Measurements from ENCODE around the gene DMRTB1.
A peak's percentile ranks its signal among the peaks of the same experiment; 100 is the strongest.

The DMRTB1 gene

DNA sequence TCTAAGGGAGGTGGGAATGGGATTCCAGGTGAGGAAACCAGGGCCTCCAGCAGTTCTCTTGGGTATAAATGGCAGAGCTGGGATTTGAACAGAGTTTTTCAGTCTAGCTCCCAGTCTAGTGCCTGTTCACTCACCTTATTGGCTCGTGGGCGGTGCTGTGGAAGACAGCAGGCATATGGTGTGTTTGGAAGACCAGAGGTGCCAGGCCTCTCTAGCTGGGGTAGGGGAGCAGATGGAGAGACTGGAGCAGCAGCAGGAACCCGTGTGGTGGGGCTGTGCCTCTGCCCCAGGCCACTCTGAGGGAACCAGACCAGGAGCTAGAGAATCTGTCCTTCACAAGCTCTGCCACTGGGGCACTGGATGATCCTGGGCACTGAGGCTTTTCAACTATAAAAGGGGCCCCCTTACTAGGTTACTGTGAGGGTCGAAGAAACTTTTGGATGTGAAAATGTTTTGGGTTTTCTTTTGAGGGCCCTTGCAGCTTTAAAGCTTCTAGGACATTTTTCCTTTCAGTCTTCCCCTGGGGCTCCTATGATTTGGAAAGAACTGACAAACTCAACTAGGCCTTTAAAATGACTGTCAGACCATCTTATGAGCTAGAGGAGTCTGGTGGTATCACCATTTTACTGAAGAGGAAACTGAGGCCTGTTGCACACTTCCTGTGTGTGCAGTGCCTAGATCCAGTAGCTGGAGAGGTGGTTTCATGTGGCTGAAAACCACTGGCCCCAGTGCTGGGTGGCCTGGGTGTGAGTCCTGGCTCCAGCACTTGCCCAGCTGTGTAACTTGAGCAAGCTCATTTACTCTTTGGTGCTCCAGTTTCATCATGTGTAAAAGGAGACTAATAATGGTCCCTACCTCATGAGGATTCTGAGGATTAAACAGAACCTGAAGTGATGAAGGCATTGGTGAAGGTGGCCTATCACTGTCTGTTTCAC lies 6.1 kb downstream of the DMRTB1 start:
- no peak for DNase-seq

DNA sequence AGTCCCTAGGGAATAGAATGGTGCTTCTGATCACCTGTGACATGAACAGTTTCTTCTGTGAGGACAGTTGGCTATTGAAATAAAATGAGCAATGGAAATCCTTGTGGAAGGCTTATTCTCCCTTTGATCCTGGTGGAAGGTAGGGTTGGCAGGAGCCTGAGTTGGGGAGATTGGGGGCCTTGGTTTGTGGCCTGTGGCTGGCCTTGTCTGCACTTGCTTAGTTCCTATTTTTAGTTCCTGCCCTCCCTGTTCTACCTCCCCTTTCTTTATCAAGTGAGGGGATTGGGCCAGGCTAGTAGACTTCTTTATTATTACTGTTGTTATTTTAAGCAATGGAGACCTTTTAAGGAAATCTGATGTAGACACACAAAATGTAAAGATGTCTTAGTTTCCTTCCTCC lies 8.2 kb downstream of the DMRTB1 start:
- no peak for DNase-seq

DNA sequence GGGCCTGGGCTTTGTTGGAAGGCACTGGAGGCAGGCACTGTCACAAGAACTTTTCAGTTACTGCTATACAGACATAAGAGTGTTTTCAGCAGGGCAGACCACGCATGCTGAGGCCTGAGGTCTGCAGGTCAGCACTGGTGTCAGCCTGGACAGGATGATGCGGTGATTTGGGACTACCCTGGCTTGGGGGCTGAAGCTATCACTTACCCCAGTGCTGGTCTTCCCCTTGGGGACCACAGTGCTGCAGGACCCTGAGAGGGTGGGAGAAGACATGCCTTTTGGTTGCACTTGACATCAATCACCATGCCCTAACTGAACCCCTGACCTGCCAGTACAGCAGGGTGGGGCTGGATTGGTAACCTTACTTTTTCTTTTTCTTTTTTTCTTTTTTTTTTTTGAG lies 9.2 kb downstream of the DMRTB1 start:
- no peak for DNase-seq

DNA sequence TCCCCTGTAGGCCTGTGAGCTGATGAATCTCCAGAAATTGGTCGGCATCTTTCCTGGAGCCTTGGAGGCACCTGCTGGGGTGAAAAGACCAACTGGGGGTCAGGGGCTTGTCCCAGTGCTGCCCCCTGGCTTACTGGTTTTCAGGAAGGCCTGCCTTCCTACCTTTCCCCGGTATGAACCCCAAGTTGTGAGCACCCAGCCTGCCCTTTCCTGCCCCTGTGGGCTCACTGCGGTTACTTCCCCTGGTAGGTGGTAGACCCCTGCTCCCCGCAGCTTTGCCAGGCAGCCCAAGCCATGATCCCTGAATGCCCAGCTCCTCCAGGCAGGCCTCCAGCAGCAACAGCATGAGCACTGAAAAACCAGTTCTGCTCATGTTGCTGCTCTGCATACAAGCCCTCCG lies 10.2 kb downstream of the DMRTB1 start:
- DNase-seq, result no peak

DNA sequence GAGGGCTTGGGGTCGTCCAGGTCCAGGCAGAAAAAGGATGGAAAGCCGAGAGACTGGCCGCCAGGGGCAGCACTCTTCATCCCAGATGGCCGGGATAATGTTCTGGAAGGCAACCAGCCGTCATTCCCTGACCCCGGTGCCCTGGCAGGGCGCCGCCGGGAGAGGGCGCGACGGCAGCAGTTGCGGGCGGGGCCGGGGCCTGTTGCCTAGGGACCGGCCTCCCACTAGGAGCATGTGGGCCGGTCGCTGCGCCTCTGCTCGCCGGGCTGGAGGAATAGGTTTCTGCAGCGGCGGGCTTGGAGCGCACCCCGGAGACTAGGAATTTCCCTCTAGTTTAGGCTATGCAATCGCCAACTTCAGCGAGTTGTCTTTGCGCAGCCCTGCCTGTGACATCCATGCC lies 11.0 kb downstream of the DMRTB1 start:
- no peak for DNase-seq

DNA sequence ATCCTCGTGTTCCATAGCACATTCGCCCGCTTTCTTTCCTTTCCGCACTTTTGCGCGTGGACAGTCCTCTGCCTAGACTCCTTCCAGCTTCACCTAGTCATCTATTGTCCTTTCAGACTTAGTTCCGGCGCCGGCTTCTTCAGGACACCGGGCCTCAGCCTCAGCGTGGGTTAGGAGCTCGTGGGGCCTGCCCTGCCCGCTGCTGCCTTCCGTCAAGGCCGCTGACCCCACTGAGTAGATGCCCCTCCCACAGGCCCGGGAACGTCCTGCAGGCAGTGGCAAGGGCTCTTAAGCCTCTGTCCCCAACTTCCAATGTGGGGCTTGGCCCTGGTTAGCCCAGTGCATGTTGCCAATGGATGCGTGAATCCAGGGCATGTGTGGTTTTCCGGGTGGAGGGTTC lies 11.4 kb downstream of the DMRTB1 start:
- DNase-seq, result no peak

DNA sequence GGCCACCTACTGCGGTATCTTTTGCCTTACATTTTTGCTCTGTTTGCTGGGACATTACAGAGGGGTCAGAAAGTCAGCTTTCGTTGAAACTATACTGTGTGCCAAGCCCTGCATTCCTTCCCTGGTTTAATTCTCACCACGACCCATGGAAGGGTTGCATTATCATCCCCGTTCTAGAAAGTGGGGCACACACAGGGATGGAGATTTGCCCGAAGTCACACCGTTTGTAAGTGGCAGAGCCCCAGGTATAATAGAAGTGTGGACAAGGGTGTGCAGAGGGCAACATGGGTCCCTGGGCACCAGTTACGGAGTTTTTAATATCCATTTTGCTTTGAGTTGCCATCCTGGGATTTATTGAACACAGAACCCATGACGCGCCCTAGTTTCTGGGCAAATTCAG lies 11.8 kb downstream of the DMRTB1 start:
- DNase-seq, result no peak

DNA sequence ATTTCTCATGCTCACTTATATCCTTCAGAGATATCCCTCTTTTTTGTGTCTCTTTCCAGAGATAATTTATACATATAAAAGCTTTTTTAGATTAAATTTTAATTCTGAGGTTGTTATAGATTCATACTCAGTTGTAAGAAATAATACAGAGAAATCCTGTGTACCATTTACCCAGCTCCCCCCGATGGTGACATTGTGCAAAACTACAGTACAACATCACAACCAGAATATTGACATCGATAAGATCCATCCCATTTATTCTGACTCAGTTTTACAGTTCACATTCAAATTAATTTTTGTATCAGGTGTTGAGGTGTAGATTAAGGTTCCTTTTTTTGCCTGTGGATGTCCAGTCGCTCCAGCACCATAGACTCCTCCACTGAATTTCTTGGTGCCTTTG lies 14.3 kb downstream of the DMRTB1 start:
- DNase-seq, result no peak

DNA sequence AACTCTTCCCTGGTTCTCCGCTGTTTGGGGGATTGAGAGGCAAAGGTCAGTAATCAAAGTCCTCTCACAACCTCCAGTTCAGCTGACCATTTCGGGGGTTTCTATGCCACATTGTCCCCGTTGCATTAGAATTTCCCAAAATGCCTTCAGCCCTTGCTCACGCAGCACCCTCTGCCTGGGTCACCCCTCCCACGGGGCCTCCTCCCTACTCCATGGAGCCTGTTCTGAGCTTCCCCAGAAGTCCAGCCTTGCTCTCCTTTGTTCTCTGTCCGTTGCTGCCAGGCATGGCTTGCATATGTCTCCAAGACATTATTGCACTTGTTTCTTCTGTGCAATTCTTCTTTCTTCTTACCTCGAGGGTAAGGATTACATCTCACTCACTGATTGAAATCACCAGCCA lies 16.5 kb downstream of the DMRTB1 start:
- DNase-seq, result no peak

DNA sequence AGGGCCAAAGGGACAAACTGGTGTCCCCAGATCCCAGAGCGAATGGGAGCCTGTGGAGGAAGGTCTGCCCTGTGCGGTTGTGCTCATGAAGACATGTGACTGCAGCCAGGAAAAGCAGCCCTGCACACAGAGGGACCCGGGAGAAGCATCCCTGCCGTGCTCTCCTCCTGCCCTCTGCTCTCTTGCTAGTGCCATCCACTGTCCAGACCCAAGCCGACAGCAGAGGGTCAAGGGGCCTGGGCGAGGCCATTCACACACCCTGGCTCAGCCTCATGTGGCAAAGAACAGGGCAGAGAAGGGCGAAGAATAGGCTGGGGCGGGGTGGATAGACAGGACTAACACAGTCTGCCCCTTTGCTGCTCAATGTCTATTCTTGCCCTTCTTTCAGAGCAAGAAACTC lies 17.4 kb downstream of the DMRTB1 start:
- no peak for DNase-seq

DNA sequence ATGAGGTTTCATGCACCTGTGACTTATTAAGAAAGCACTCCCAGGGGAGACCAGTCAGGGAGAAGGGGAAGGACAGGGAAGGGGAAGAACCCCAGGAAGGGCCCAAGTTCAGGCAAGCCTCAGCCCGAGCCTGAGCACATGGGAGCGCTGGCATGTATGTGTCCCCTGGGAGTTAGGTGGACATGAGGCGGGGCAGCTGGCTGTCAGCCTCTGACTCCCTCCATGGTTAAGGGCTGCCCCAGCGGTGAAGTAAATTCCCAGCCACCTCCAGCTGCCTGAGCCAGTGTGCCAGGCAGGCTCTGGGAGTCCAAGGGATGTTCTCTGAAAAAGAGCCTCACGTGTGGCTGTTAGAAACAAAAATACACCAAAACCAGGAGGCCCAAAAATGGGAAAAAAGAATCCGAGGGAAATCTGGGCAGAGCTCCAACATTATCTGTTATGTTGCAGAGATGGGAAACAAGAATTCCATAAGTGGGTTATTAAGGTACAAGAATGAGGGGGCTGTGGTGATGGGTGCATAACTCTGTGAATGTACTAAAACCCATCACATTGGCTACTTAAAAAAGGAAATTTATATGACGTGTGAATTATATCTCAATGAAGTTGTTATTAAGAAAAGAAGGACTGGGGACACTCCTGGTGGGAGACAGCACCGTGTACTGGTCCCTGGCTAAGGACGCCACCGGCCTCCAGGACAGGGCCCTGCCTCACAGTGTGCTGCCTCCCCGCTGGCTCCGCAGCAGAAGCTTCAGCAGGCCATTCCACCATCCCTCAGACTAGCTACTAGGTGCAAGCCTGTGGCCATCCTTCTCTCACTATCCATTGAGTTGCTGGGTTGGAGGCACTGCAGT lies 18.7 kb downstream of the DMRTB1 start:
- DNase-seq, result no peak

DNA sequence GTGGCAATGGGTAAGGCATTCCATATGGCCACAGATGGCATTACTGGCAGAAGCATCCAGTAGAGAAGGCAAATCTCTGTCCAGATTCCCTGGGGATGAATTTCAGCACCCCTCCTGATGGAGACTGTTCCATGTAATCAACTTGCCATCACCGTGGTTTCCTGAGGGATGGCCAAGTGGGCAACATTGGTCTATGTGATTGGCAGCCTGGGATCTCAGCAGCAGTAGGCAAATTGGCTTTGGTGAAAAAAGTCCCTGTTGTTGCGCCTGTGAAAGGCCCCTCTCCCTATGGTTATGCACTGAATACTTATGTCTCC lies 19.3 kb downstream of the DMRTB1 start:
- DNase-seq, result no peak

DNA sequence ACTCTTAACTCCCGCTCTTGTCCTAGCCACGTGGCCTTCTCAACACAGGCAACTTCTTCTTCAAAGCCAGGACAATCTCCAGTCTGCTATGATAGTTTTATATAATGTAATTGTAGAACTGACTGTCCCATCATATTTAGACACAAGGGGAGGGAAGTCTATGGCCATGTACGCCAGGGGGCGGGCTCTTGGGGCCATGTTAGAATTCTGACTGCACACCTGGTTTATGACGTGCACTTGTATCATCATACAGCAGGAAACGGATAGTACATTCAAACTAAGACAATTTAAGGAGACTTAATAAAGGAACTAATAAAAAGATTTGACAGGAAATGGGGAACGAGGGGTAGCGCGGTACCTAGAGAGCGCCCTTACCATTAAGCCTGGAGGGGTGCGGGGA lies 21.5 kb downstream of the DMRTB1 start:
- no peak for DNase-seq

DNA sequence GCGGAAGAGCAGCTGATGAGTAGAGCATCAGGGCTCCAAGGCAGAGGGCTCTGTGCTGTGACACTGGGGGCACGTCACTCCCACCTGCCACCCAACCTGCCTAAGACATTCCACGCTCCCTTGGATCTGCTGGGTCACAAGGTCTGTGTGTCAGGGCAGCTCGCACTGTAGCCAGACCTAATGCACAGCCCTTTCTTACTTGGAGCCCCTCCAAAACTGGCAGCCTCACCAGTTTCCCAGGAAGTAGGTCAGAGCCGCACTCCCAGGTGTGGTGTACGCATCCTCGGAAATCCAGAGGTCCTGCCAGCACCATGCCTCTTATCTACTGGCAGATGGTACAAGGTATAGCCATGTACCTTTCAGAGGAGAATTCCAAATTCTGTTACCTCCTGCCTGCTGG lies 22.3 kb downstream of the DMRTB1 start:
- no peak for DNase-seq

DNA sequence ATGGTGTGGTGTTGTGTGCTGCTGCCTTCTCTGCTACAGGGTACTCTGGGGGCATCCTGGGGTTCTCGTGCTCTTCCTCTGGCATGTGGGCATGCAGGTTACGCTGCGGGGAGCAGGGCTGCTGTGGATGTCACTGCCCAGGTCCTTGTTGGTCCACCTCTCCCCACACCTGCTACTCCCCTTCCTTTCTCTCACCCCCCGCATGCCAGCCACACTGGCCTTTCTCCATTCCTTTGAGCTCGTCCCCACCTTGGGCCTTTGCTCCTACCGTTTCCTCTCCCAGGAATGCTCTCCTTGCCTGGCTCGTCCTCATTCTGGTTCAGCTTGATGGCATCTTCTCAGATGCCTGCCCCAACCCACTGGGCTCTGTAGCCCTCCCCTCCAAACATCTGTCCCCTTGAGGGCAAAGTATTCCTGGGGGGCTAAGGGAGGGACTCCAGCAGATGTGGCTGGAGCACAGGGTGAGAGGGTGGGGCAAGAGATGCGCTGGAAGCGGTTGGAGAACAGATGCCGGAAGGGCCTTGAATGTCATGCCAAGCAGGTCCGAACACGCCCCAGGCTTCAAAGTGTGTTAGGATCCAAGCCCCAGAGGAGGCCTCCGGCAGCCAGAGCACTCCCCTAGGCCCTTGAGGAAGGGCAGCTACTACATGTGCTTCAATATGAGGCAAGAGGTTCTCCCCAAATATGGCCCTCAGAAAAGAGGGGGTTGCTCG lies 23.4 kb downstream of the DMRTB1 start:
- no peak for DNase-seq

DNA sequence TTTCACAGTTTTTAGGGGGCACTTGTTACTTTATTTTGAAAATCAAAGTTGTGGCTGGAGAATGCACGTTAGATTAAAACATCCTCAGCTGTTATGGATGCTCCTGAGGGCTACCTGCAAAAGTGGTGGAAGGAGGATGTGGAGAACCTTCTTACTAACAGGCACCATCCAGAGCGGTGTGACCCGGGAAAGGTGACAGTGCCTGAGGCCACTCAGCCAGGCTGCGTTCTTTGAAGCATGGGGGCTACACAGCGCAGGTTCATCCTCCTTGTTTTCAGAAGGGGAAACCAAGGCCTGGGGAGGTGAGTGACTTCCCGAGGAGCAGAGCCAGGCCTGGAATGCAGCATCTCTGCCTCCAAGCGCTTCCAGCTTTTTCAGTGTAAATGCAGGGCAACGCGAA lies 24.0 kb downstream of the DMRTB1 start:
- DNase-seq, result no peak

DNA sequence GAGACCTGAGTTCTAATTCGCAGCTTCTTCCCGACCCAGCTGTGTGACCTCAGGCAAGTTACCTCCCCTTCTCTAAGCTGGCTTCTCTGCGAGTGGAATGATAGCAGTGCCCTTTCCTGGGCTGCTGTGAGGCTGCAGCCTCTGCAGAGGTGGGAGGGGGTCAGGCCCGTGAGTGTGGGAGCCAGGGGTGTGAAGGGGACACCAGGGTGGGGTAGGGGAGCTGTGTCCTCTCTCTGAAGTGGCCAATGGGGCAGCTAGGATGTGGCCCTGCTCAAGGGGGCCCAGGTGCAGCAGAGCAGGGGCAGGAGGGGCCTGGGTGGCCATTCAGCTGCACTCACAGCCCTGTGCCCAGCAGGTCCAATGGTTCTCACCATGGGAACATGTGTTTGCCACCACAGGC lies 24.5 kb downstream of the DMRTB1 start:
- DNase-seq, result no peak

DNA sequence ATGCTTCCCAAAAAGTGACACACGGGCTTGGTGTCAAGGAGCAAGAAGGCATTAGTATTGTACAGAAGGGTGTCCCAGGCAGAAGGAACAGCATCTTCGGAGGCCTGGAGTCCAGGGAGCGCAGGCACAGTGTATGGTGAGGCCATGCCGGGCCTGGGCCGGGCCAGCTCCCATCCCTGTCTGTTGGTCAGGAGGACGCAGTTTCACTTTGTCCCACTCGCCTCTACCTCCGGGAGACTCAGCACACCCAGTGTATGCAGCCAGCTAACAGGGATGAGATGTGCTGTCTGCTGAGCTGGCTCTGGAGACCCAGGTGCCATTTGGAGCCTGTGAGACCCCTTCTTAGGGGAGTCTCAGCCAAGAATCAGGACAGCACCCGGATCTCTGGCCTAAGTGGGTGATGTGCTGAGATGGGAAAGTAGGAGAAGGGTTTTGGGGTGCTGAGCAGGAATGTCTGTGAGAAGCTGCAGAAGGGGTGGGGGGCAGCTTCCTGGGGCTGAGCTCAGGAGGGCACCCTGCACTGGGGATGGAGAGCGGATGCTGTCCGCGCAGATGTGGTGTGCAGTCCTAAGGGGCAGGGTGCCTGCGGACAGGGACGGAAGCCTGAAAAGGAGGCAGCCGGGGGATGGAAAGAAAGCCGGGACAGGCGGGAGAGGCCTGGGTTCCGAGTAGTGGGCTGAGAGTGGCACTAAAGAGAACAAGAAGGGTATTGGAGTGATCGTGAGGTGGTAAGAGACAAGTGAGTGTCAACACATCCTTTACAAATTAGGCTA lies 25.7 kb downstream of the DMRTB1 start:
- DNase-seq, result no peak

DNA sequence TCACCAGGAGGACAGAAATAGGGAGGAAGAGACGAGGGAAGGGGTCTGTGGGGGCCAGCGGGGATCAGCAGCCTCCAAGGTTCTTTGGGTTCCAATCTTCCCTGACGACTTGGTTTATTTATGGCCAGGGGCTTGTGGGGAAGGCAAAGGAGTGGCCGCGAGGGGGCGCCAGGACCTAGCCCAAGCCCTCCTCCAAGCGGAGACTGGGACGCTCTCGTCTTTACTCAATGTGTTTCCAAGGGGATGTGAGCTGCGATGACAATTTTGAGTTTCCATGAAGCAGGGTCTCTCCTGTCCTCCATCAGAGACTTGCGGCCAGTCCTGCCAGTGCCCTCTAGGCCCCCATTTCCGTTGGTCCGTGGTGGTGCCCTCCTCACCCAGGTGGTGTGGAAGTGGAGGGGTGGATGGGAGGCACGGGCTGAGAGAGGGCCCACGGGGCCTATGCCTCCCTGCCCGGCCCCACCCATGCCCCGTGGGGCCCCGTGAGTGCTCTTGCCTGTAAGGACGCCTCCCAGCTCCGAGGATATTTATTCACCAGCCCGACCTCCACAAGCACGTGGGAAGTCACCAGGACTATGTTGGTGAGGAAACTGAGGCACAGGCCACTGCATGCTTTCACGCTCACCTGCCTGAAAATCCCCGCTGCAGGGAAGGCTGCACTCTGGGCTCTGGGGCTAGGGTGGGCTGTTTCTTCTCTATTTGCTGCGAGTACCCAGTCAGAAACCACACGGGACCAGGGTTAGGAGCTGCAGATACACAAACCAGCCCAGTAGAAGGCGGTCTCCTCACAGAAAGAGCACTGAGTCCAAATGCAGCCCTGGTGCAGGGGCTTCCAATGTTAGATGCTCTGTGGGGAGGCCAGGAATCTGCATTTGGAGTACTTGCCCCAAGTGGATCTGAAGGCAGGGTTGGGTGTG lies 26.5 kb downstream of the DMRTB1 start:
- peak; percentile 40 for DNase-seq

DNA sequence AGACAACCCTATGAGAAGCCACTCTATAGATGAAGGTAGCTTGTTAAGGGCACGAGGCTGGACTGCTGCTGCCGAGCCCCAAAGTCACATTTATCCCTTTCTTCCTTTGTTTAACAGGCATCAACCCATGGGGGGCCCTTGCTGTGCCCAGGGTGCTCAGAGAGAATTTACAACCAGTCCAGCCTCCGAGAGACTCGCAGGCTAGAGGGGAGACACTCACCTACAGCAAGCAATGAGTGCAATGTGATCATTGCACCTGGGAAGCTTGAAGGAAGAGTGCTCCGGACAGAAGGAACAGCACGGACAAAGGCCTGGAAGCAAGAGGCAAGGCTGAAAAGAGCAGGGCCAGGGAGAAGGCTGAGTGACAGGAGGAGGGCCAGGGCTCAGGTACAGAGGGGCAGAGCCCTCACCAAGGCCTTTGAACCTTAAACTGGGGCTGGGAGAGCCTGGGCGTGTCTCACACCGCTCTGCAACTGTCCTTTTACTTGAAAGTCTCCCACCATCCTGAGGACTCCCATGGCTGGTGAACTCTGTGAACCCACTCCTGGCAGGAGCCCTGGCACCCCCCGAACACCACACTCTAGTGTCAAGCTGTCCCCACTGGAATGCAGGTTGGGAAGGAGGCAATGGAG lies 27.3 kb downstream of the DMRTB1 start:
- no peak for DNase-seq

DNA sequence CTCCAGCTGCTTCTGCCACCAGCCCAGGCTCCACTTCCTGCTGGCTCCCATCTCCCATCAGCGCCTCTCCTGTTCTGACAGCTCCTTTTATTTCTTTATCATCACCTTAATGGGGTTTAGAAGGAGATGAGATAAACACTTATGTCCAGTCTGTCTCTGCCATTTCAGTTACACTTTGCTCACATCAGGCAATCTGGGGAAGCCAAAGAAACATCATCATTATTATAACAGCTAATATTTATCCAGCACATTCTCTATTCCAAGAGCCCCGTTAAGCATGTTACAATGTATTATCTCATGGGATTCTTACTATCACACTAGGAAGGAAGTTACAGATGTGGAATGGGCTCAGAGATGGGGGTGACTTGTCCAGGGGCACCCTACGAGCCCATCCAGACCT lies 31.2 kb downstream of the DMRTB1 start:
- DNase-seq, result no peak

Measured in NCI-H1048 (cell line).